DMS153 treated with DMSO at 0.1 percent for 48 hours (cell line): ENCODE results near the gene DENND4A.
"Not testable (repeated sequence)": the region's sequence is repeated elsewhere in the genome, so short reads cannot be mapped to it uniquely, and the experiment has no call there.

Experiments used
- DNase-seq: peaks from one replicate; lab custom pipeline; 2025; ENCODE audit not compliant: unreplicated experiment; lab: John Stamatoyannopoulos, UW

Gene DENND4A

GRCh38 chr15:65761210-65761926 lies 30.7 kb downstream of the DENND4A start:
- DNase-seq = no peak

GRCh38 chr15:65759441-65759840 lies 32.7 kb downstream of the DENND4A start:
- no peak for DNase-seq

GRCh38 chr15:65758242-65758641 lies 33.9 kb downstream of the DENND4A start:
- no peak for DNase-seq

GRCh38 chr15:65757256-65757655 lies 34.8 kb downstream of the DENND4A start:
- DNase-seq = no peak

- DNase-seq = no peak
These were observed 39.9 kb downstream of the DENND4A start for GRCh38 chr15:65752151-65752700.

- no peak for DNase-seq
These were observed 40.7 kb downstream of the DENND4A start for GRCh38 chr15:65751431-65751830.

GRCh38 chr15:65747265-65747664 lies 44.8 kb downstream of the DENND4A start:
- DNase-seq = no peak

GRCh38 chr15:65743637-65744252 lies 48.3 kb downstream of the DENND4A start:
- no peak for DNase-seq

GRCh38 chr15:65740148-65740547 lies 51.9 kb downstream of the DENND4A start:
- DNase-seq = no peak

GRCh38 chr15:65738649-65739048 lies 53.4 kb downstream of the DENND4A start:
- DNase-seq = no peak

GRCh38 chr15:65733599-65733998 lies 58.5 kb downstream of the DENND4A start:
- DNase-seq = not testable (repeated sequence)

GRCh38 chr15:65732698-65733097 lies 59.4 kb downstream of the DENND4A start:
- no peak for DNase-seq

GRCh38 chr15:65731926-65732325 lies 60.2 kb downstream of the DENND4A start:
- no peak for DNase-seq

GRCh38 chr15:65730549-65731172 lies 61.4 kb downstream of the DENND4A start:
- no peak for DNase-seq

GRCh38 chr15:65724464-65725215 lies 67.5 kb downstream of the DENND4A start:
- DNase-seq = no peak

- DNase-seq = no peak
These were observed 68.2 kb downstream of the DENND4A start for GRCh38 chr15:65723876-65724275.

GRCh38 chr15:65722191-65722590 lies 69.9 kb downstream of the DENND4A start:
- DNase-seq = no peak

- DNase-seq = no peak
These were observed 79.7 kb downstream of the DENND4A start for GRCh38 chr15:65712415-65712814.

GRCh38 chr15:65695081-65695480 lies 97.0 kb downstream of the DENND4A start:
- no peak for DNase-seq

GRCh38 chr15:65690778-65691177 lies 101.3 kb downstream of the DENND4A start:
- no peak for DNase-seq

GRCh38 chr15:65690173-65690572 lies 101.9 kb downstream of the DENND4A start:
- DNase-seq = no peak
